Lower leg skin (tissue), 3 donors: ENCODE measurements around the gene PLEKHG7.

ENCODE experiments used
- CTCF ChIP-seq, 3 donors: fragments of 450-650 bp; IDR thresholded peaks; one replicate each; pipeline ENCODE4 v1.5.1; 2016; ENCODE audit warnings: antibody characterized with exemption in 3 of 3, mild to moderate bottlenecking in 3 of 3, moderate library complexity in 2 of 3
- POLR2A ChIP-seq, 2 donors: fragments of 450-650 bp; IDR thresholded peaks; one replicate each; pipeline ENCODE4 v1.6.1; 2016 to 2017; ENCODE audit warnings: antibody characterized with exemption in 2 of 2, mild to moderate bottlenecking in 1 of 2, moderate library complexity in 1 of 2

GRCh38 chr12:92733181-92733580 lies 30.4 kb downstream of the PLEKHG7 start:
- TF ChIP-seq CTCF (IDR thresholded peaks at IDR 0.05) (no peak), POLR2A (IDR thresholded peaks at IDR 0.05) (no peak)
